GM18907 (cell line): ENCODE measurements around the gene OR10V1.
"Not testable (repeated sequence)": the region's sequence is repeated elsewhere in the genome, so short reads cannot be mapped to it uniquely, and the experiment has no call there.

Experiments used
- ATAC-seq: cut with Tn5 transposase; IDR thresholded peaks from one replicate; pipeline ENCODE4 v1.9.1; 2021; ENCODE audit warnings: mild to moderate bottlenecking, moderate library complexity; ENCODE audit not compliant: unreplicated experiment

The OR10V1 gene

GRCh38 chr11:59710136-59710847, 3.4 kb downstream of the OR10V1 start:
- no peak for ATAC-seq

- ATAC-seq, result no peak
Observed at GRCh38 chr11:59708537-59708936, 5.1 kb downstream of the OR10V1 start.

GRCh38 chr11:59707371-59707770, 6.3 kb downstream of the OR10V1 start:
- no peak for ATAC-seq

- ATAC-seq, result no peak
Observed at GRCh38 chr11:59706518-59707285, 6.9 kb downstream of the OR10V1 start.

GRCh38 chr11:59705294-59705693, 8.4 kb downstream of the OR10V1 start:
- no peak for ATAC-seq

GRCh38 chr11:59703515-59703914, 10.1 kb downstream of the OR10V1 start:
- ATAC-seq, result not testable (repeated sequence)

GRCh38 chr11:59700157-59700556, 13.5 kb downstream of the OR10V1 start:
- not testable (repeated sequence) for ATAC-seq

- no peak for ATAC-seq
Observed at GRCh38 chr11:59698506-59698905, 15.1 kb downstream of the OR10V1 start.

- ATAC-seq, result no peak
Observed at GRCh38 chr11:59692915-59693314, 20.7 kb downstream of the OR10V1 start.

GRCh38 chr11:59691156-59691555, 22.5 kb downstream of the OR10V1 start:
- no peak for ATAC-seq

- no peak for ATAC-seq
Observed at GRCh38 chr11:59689015-59689414, 24.6 kb downstream of the OR10V1 start.

- ATAC-seq, result not testable (repeated sequence)
Observed at GRCh38 chr11:59681260-59681725, 32.4 kb downstream of the OR10V1 start.

- peak; percentile 90 for ATAC-seq
Observed at GRCh38 chr11:59680287-59681154, 33.1 kb downstream of the OR10V1 start.

GRCh38 chr11:59679347-59679746, 34.3 kb downstream of the OR10V1 start:
- ATAC-seq, result no peak

GRCh38 chr11:59678813-59679165, 34.9 kb downstream of the OR10V1 start:
- ATAC-seq, result no peak

GRCh38 chr11:59678118-59678812, 35.4 kb downstream of the OR10V1 start:
- ATAC-seq, result no peak

GRCh38 chr11:59676205-59676604, 37.4 kb downstream of the OR10V1 start:
- no peak for ATAC-seq

GRCh38 chr11:59674291-59674690, 39.4 kb downstream of the OR10V1 start:
- no peak for ATAC-seq

- ATAC-seq, result no peak
Observed at GRCh38 chr11:59673291-59673690, 40.4 kb downstream of the OR10V1 start.

GRCh38 chr11:59671471-59671870, 42.2 kb downstream of the OR10V1 start:
- ATAC-seq, result no peak

- no peak for ATAC-seq
Observed at GRCh38 chr11:59669611-59670009, 44.0 kb downstream of the OR10V1 start.
